ENCODE measurements around the gene HYI. TPM values are rescaled to one million over a fixed set of nuclear protein-coding genes. Genes with fewer than 3 reads are reported as not detected.

HYI gene
- polyA plus RNA-seq, 1 of the 3 experiments (the other 2 are of a cell fraction) = 11.1 TPM

- peaks cover 4 to 82% of the 10 kb centered on the region in 2 experiments for H3K36me3 ChIP-seq (replicated peaks in 1 of 2; ENCODE audit: control insufficient read depth in 1 of 2, insufficient read depth in 2 of 2, low read length in 1 of 2)
- WGBS (ENCODE audit: low lambda C conversion rate) = 98% methylated on average over 17 of the region's 19 CpGs
- H3K27ac ChIP-seq (ENCODE audit: low read depth in 2 of 2, low read length in 1 of 2) = no peak overlapping the region
- TF ChIP-seq TCF12 (IDR thresholded peaks at IDR 0.05) = no peak
- TF ChIP-seq, protein P1, sequence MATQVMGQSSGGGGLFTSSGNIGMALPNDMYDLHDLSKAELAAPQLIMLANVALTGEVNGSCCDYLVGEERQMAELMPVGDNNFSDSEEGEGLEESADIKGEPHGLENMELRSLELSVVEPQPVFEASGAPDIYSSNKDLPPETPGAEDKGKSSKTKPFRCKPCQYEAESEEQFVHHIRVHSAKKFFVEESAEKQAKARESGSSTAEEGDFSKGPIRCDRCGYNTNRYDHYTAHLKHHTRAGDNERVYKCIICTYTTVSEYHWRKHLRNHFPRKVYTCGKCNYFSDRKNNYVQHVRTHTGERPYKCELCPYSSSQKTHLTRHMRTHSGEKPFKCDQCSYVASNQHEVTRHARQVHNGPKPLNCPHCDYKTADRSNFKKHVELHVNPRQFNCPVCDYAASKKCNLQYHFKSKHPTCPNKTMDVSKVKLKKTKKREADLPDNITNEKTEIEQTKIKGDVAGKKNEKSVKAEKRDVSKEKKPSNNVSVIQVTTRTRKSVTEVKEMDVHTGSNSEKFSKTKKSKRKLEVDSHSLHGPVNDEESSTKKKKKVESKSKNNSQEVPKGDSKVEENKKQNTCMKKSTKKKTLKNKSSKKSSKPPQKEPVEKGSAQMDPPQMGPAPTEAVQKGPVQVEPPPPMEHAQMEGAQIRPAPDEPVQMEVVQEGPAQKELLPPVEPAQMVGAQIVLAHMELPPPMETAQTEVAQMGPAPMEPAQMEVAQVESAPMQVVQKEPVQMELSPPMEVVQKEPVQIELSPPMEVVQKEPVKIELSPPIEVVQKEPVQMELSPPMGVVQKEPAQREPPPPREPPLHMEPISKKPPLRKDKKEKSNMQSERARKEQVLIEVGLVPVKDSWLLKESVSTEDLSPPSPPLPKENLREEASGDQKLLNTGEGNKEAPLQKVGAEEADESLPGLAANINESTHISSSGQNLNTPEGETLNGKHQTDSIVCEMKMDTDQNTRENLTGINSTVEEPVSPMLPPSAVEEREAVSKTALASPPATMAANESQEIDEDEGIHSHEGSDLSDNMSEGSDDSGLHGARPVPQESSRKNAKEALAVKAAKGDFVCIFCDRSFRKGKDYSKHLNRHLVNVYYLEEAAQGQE (IDR thresholded peaks at IDR 0.05; ENCODE audit: low read depth, low read length) = no peak
- TF ChIP-seq EZH2phosphoT487 (IDR thresholded peaks at IDR 0.05; ENCODE audit: borderline replicate concordance, low read depth) = no peak
- no peak for TF ChIP-seq RFX5 (IDR thresholded peaks at IDR 0.05; ENCODE audit: low read length)
- TF ChIP-seq SMC3 (IDR thresholded peaks at IDR 0.05; ENCODE audit: low read depth, low read length) = no peak
- no peak for TF ChIP-seq TEAD4 (IDR thresholded peaks at IDR 0.05; ENCODE audit: borderline replicate concordance, insufficient read depth)
- TF ChIP-seq NRF1 (IDR thresholded peaks at IDR 0.05; ENCODE audit: low read depth, low read length) = no peak
- no peak for TF ChIP-seq CHD2 (IDR thresholded peaks at IDR 0.05; ENCODE audit: low read length, partially characterized antibody)
- TF ChIP-seq CTCF (IDR thresholded peaks at IDR 0.05) = no peak
- TF ChIP-seq NFIC (IDR thresholded peaks at IDR 0.05; ENCODE audit: borderline replicate concordance) = no peak
- no peak for TF ChIP-seq TAF1 (IDR thresholded peaks at IDR 0.05; ENCODE audit: borderline replicate concordance, low read depth, low read length)
- TF ChIP-seq, protein P2, sequence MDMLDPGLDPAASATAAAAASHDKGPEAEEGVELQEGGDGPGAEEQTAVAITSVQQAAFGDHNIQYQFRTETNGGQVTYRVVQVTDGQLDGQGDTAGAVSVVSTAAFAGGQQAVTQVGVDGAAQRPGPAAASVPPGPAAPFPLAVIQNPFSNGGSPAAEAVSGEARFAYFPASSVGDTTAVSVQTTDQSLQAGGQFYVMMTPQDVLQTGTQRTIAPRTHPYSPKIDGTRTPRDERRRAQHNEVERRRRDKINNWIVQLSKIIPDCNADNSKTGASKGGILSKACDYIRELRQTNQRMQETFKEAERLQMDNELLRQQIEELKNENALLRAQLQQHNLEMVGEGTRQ (IDR thresholded peaks at IDR 0.05; ENCODE audit: borderline replicate concordance, low read depth, low read length) = no peak
- TF ChIP-seq GATA2 (CRISPR knock-in tag; IDR thresholded peaks at IDR 0.05) = no peak
- TF ChIP-seq, protein P3, sequence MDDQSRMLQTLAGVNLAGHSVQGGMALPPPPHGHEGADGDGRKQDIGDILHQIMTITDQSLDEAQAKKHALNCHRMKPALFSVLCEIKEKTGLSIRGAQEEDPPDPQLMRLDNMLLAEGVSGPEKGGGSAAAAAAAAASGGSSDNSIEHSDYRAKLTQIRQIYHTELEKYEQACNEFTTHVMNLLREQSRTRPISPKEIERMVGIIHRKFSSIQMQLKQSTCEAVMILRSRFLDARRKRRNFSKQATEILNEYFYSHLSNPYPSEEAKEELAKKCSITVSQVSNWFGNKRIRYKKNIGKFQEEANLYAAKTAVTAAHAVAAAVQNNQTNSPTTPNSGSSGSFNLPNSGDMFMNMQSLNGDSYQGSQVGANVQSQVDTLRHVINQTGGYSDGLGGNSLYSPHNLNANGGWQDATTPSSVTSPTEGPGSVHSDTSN (IDR thresholded peaks at IDR 0.05) = no peak
- H3K27me3 ChIP-seq (ENCODE audit: insufficient read depth) = no peaks in the 10 kb centered on the region
- no peak overlapping the region for H3K4me3 ChIP-seq (ENCODE audit: low read depth in 2 of 2, low read length in 1 of 2)
- no peak overlapping the region for H2AFZ ChIP-seq (ENCODE audit: low read depth)
- no peak overlapping the region for H3K4me2 ChIP-seq
- no peaks in the 10 kb centered on the region for H3K9me3 ChIP-seq
- no peak overlapping the region for H3K9ac ChIP-seq
- DNase-seq = no peak
- POLR2A ChIA-PET = no interaction called here
- no peaks in the 10 kb centered on the region for H3F3A ChIP-seq (replicated peaks; ENCODE audit: insufficient read depth)
- H4K20me1 ChIP-seq (ENCODE audit: insufficient read depth) = no peaks in the 10 kb centered on the region
- no peaks in the 10 kb centered on the region for H3K9me2 ChIP-seq
- H3K79me2 ChIP-seq (ENCODE audit: insufficient read depth) = no peaks in the 10 kb centered on the region
- CTCF ChIA-PET = no interaction called here
- H3K4me1 ChIP-seq (ENCODE audit: control insufficient read depth in 1 of 2, insufficient read depth in 2 of 2, low read depth in 1 of 2, low read length in 1 of 2) = no peaks in the 10 kb centered on the region; a peak in 1 of 4 replicates
Measured at GRCh38 chr1:43446881-43447835, 6.6 kb downstream of the HYI start.

Measured in SK-N-SH (cell line).